HL-60 (cell line): ENCODE data around the gene AGPAT2.

Experiments used
- DNase-seq, 2 experiments: peaks; one replicate each; pipeline ENCODE4 v3.0.0-alpha.2; 2010 to 2020; ENCODE audit warnings: low read depth in 1 of 2, low spot score in 1 of 2
- H3K27ac ChIP-seq: fragments of 250-450 bp; sonication (Bioruptor Pico); replicated peaks from 2 replicates; pipeline ENCODE4 v1.5.1; 2020; ENCODE audit warnings: mild to moderate bottlenecking, moderate library complexity
- H3K27me3 ChIP-seq: fragments of 250-450 bp; sonication (Bioruptor Pico); 2 replicates; pipeline ENCODE4 v1.5.1; 2021; ENCODE audit warnings: mild to moderate bottlenecking, moderate library complexity; ENCODE audit not compliant: insufficient read depth, poor library complexity, severe bottlenecking
- H3K4me3 ChIP-seq: replicated peaks from 2 replicates; pipeline ENCODE4 v1.5.1; 2011; ENCODE audit warnings: mild to moderate bottlenecking, control low read depth, low read length; ENCODE audit not compliant: insufficient read depth
- CTCF ChIP-seq: IDR thresholded peaks from one replicate; pipeline ENCODE4 v1.5.1; 2011; ENCODE audit warnings: low read length, control low read depth, inconsistent platforms; ENCODE audit not compliant: insufficient read depth
- GABPA ChIP-seq: IDR thresholded peaks from 2 replicates; pipeline ENCODE4 v1.6.1; 2012; ENCODE audit warnings: low read depth
- POLR2AphosphoS5 ChIP-seq: IDR thresholded peaks from 2 replicates; pipeline ENCODE4 v1.6.1; 2012; ENCODE audit warnings: low read depth
- REST ChIP-seq: IDR thresholded peaks from 2 replicates; pipeline ENCODE4 v1.6.1; 2012; ENCODE audit warnings: low read depth; ENCODE audit not compliant: insufficient replicate concordance
- SPI1 ChIP-seq: IDR thresholded peaks from 2 replicates; pipeline ENCODE4 v1.6.1; 2012; ENCODE audit warnings: low read depth, mild to moderate bottlenecking, borderline replicate concordance

The AGPAT2 gene

GRCh38 chr9:136645903-136646754 lies 41.1 kb downstream of the AGPAT2 start:
- no peak for DNase-seq
- peaks cover 3% of the 10 kb centered on the region for H3K27me3 ChIP-seq
- H3K27ac ChIP-seq = no peak overlapping the region
- no peak overlapping the region for H3K4me3 ChIP-seq
- TF ChIP-seq SPI1 (no peak), GABPA (no peak), REST (no peak), POLR2AphosphoS5 (no peak), CTCF (no peak)

- H3K27me3 ChIP-seq = peaks cover 3% of the 10 kb centered on the region
- DNase-seq = no peak
- no peak overlapping the region for H3K4me3 ChIP-seq
- peak overlapping the region; percentile 33; the same call in 1 of the 2 replicates for H3K27ac ChIP-seq
- TF ChIP-seq GABPA = no peak
- TF ChIP-seq SPI1 = no peak
- TF ChIP-seq REST = no peak
- TF ChIP-seq CTCF = no peak
Measured at GRCh38 chr9:136645352-136645902, 41.8 kb downstream of the AGPAT2 start.

- H3K4me3 ChIP-seq = no peak overlapping the region
- peaks cover 3% of the 10 kb centered on the region for H3K27me3 ChIP-seq
- H3K27ac ChIP-seq = peak overlapping the region; percentile 33
- DNase-seq = peak in 1 of 2 experiments; percentile 80
- TF ChIP-seq REST (no peak), GABPA (no peak), POLR2AphosphoS5 (no peak), SPI1 (peak; percentile 41; the same call in 1 of the 2 replicates), CTCF (peak; percentile 93)
Measured at GRCh38 chr9:136644593-136645351, 42.5 kb downstream of the AGPAT2 start.
